ENCODE results near the gene SPTBN4.
A peak's percentile ranks its signal among the peaks of the same experiment; 100 is the strongest.

Gene SPTBN4

DNA sequence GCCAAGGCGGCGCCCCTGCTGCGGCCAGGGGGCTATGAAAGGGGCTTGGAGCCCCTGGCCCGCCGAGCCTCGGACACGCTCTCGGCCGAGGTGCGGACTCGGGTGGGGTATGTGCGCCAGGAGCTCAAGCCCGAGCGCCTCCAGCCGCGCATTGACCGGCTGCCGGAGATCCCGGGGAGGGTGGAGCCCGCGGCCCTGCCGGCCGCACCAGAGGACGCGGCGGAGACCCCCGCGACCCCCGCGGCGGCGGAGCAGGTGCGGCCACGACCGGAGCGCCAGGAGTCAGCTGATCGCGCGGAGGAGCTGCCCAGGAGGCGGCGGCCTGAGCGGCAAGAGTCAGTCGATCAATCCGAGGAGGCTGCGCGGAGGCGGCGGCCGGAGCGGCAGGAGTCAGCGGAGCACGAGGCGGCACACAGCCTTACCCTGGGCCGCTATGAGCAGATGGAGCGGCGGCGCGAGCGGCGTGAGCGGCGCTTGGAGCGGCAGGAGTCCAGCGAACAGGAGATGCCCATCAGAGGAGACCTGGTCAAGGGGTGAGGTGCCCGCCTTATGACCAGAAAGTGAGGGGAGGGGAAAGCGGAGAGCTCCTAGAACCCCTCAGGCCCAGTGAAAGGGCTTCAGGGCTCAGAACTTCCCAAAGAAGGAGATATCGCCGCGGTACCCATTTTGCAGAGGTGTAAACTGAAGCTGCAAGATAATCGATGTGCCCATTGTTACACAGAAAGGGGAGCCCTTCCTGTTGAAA lies 101.1 kb downstream of the SPTBN4 start:
- Histone ChIP-seq H3K79me1 (ENCODE audit: low read depth, low read length) (peaks cover 4% of the 10 kb centered on the region), H3K4me1 (ENCODE audit: control insufficient read depth in 2 of 2, insufficient read depth in 1 of 2, low read depth in 1 of 2, low read length in 2 of 2) (peaks cover 4 to 5% of the 10 kb centered on the region in 2 donors), H3K9me3 (replicated peaks in 1 of 2; ENCODE audit: control insufficient read depth in 2 of 2, insufficient read depth in 1 of 2, low read depth in 1 of 2, low read length in 2 of 2) (peaks cover 0 to 1% of the 10 kb centered on the region in 2 donors), H2BK12ac (ENCODE audit: low read length) (peak overlapping the region; percentile 30), H3K4me3 (ENCODE audit: low read length in 2 of 2) (peak overlapping the region; percentile 9 to 70), H2AFZ (ENCODE audit: low read length) (peak overlapping the region; percentile 88), H4K8ac (ENCODE audit: low read depth, low read length) (no peak overlapping the region), H3K14ac (ENCODE audit: low read length) (peak overlapping the region; percentile 44), H2BK5ac (ENCODE audit: low read length) (no peak overlapping the region), H3K9ac (ENCODE audit: low read depth, low read length, poor library complexity) (no peak overlapping the region), H3K4ac (ENCODE audit: low read length) (no peak overlapping the region), H3K27me3 (ENCODE audit: control insufficient read depth in 3 of 3, insufficient read depth in 3 of 3, low read depth in 1 of 3, low read length in 3 of 3) (peaks cover 17 to 58% (median 48%) of the 10 kb centered on the region in 3 experiments), H2BK120ac (ENCODE audit: low read depth, low read length) (no peak overlapping the region), H3K36me3 (replicated peaks in 1 of 2; ENCODE audit: control insufficient read depth in 2 of 2, insufficient read depth in 2 of 2, low read length in 2 of 2) (no peaks in the 10 kb centered on the region), H2BK15ac (ENCODE audit: low read length) (no peak overlapping the region), H3K27ac (replicated peaks; ENCODE audit: low read length) (no peak overlapping the region), H2AK5ac (ENCODE audit: low read depth, low read length) (peak overlapping the region; percentile 4), H3K4me2 (ENCODE audit: insufficient read depth, low read length, poor library complexity, severe bottlenecking) (peak overlapping the region; percentile 82), H3K23ac (ENCODE audit: low read depth, low read length, poor library complexity) (peak overlapping the region; percentile 75), H3K18ac (ENCODE audit: low read length) (peak overlapping the region; percentile 84), H4K91ac (ENCODE audit: low read depth, low read length, poor library complexity) (no peak overlapping the region)
- WGBS, 2 donors (ENCODE audit: extremely low coverage in 2 of 2, insufficient read length in 2 of 2, insufficient replicate concordance in 1 of 2), result no CpG with 5 or more reads among the region's 70 CpGs
- no peak for DNase-seq (ENCODE audit: low spot score)

- H3K14ac ChIP-seq (ENCODE audit: low read length), result no peak overlapping the region
- H2BK12ac ChIP-seq (ENCODE audit: low read length), result no peak overlapping the region
- peak overlapping the region; percentile 81 for H2AK5ac ChIP-seq (ENCODE audit: low read depth, low read length)
- no peak overlapping the region for H2BK120ac ChIP-seq (ENCODE audit: low read depth, low read length)
- H3K4me3 ChIP-seq (ENCODE audit: low read length in 2 of 2), result peak overlapping the region; percentile 49 to 82
- DNase-seq (ENCODE audit: low spot score), result peak; percentile 99
- H3K18ac ChIP-seq (ENCODE audit: low read length), result peak overlapping the region; percentile 89
- no CpG with 5 or more reads among the region's 53 CpGs for WGBS, 2 donors (ENCODE audit: extremely low coverage in 2 of 2, insufficient read length in 2 of 2, insufficient replicate concordance in 1 of 2)
- no peak overlapping the region for H4K8ac ChIP-seq (ENCODE audit: low read depth, low read length)
- H3K36me3 ChIP-seq (replicated peaks in 1 of 2; ENCODE audit: control insufficient read depth in 2 of 2, insufficient read depth in 2 of 2, low read length in 2 of 2), result no peaks in the 10 kb centered on the region
- peak overlapping the region; percentile 85 for H3K4me2 ChIP-seq (ENCODE audit: insufficient read depth, low read length, poor library complexity, severe bottlenecking)
- peak overlapping the region; percentile 89 for H3K23ac ChIP-seq (ENCODE audit: low read depth, low read length, poor library complexity)
- H3K79me1 ChIP-seq (ENCODE audit: low read depth, low read length), result peaks cover 2% of the 10 kb centered on the region
- H4K91ac ChIP-seq (ENCODE audit: low read depth, low read length, poor library complexity), result no peak overlapping the region
- peaks cover 4 to 5% of the 10 kb centered on the region in 2 donors for H3K4me1 ChIP-seq (ENCODE audit: control insufficient read depth in 2 of 2, insufficient read depth in 1 of 2, low read depth in 1 of 2, low read length in 2 of 2)
- H3K9ac ChIP-seq (ENCODE audit: low read depth, low read length, poor library complexity), result peak overlapping the region; percentile 38
- H2BK5ac ChIP-seq (ENCODE audit: low read length), result no peak overlapping the region
- H3K27me3 ChIP-seq (ENCODE audit: control insufficient read depth in 3 of 3, insufficient read depth in 3 of 3, low read depth in 1 of 3, low read length in 3 of 3), result peaks cover 17 to 47% (median 47%) of the 10 kb centered on the region in 3 experiments
- peak overlapping the region; percentile 95 for H2AFZ ChIP-seq (ENCODE audit: low read length)
- peaks cover 0 to 1% of the 10 kb centered on the region in 2 donors for H3K9me3 ChIP-seq (replicated peaks in 1 of 2; ENCODE audit: control insufficient read depth in 2 of 2, insufficient read depth in 1 of 2, low read depth in 1 of 2, low read length in 2 of 2)
- no peak overlapping the region for H3K27ac ChIP-seq (replicated peaks; ENCODE audit: low read length)
- H3K4ac ChIP-seq (ENCODE audit: low read length), result peak overlapping the region; percentile 5
- no peak overlapping the region for H2BK15ac ChIP-seq (ENCODE audit: low read length)
Measured at GRCh38 chr19:40570313-40571004, 103.7 kb downstream of the SPTBN4 start.

DNA sequence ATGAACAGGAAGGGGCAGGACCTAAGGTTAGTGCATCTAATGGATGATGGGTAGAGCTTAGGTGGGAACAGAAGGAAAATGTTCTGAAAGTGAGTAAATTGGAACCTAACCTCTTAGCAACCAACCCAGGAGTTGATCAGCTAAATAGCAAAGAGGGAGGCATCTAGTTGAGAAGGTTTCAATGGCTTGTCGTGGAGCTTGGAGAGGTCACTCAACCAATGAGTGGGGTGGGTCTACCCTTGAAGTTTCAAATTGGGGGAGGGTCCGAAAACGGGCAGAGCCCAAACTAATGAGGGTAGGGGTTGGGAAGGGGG lies 104.2 kb downstream of the SPTBN4 start:
- no peak overlapping the region for H2BK12ac ChIP-seq (ENCODE audit: low read length)
- no peak overlapping the region for H2AK5ac ChIP-seq (ENCODE audit: low read depth, low read length)
- no peak overlapping the region for H2BK15ac ChIP-seq (ENCODE audit: low read length)
- no peak overlapping the region for H4K8ac ChIP-seq (ENCODE audit: low read depth, low read length)
- peaks cover 4 to 5% of the 10 kb centered on the region in 2 donors for H3K4me1 ChIP-seq (ENCODE audit: control insufficient read depth in 2 of 2, insufficient read depth in 1 of 2, low read depth in 1 of 2, low read length in 2 of 2)
- H3K18ac ChIP-seq (ENCODE audit: low read length), result no peak overlapping the region
- no peaks in the 10 kb centered on the region for H3K36me3 ChIP-seq (replicated peaks in 1 of 2; ENCODE audit: control insufficient read depth in 2 of 2, insufficient read depth in 2 of 2, low read length in 2 of 2)
- no peak overlapping the region for H4K91ac ChIP-seq (ENCODE audit: low read depth, low read length, poor library complexity)
- H3K27me3 ChIP-seq (ENCODE audit: control insufficient read depth in 3 of 3, insufficient read depth in 3 of 3, low read depth in 1 of 3, low read length in 3 of 3), result peaks cover 17 to 47% (median 42%) of the 10 kb centered on the region in 3 experiments
- no peak overlapping the region for H3K9ac ChIP-seq (ENCODE audit: low read depth, low read length, poor library complexity)
- no peak overlapping the region for H2BK5ac ChIP-seq (ENCODE audit: low read length)
- no peaks in the 10 kb centered on the region for H3K79me1 ChIP-seq (ENCODE audit: low read depth, low read length)
- H3K4me3 ChIP-seq (ENCODE audit: low read length in 2 of 2), result peak overlapping the region in 1 of 2 donors; percentile 24
- peak overlapping the region; percentile 79 for H2AFZ ChIP-seq (ENCODE audit: low read length)
- no peak overlapping the region for H3K4me2 ChIP-seq (ENCODE audit: insufficient read depth, low read length, poor library complexity, severe bottlenecking)
- DNase-seq (ENCODE audit: low spot score), result no peak
- H3K14ac ChIP-seq (ENCODE audit: low read length), result no peak overlapping the region
- no peak overlapping the region for H3K4ac ChIP-seq (ENCODE audit: low read length)
- no peak overlapping the region for H3K23ac ChIP-seq (ENCODE audit: low read depth, low read length, poor library complexity)
- no peak overlapping the region for H3K27ac ChIP-seq (replicated peaks; ENCODE audit: low read length)
- peaks cover 0 to 1% of the 10 kb centered on the region in 2 donors for H3K9me3 ChIP-seq (replicated peaks in 1 of 2; ENCODE audit: control insufficient read depth in 2 of 2, insufficient read depth in 1 of 2, low read depth in 1 of 2, low read length in 2 of 2)
- WGBS, 2 donors (ENCODE audit: extremely low coverage in 2 of 2, insufficient read length in 2 of 2, insufficient replicate concordance in 1 of 2), result no CpG with 5 or more reads among the region's 3 CpGs
- no peak overlapping the region for H2BK120ac ChIP-seq (ENCODE audit: low read depth, low read length)

GRCh38 chr19:40571831-40572495 lies 105.2 kb downstream of the SPTBN4 start:
- peak overlapping the region; percentile 3 for H2AK5ac ChIP-seq (ENCODE audit: low read depth, low read length)
- no peak overlapping the region for H3K4ac ChIP-seq (ENCODE audit: low read length)
- H2AFZ ChIP-seq (ENCODE audit: low read length), result no peak overlapping the region
- H2BK120ac ChIP-seq (ENCODE audit: low read depth, low read length), result no peak overlapping the region
- no peak overlapping the region for H3K4me2 ChIP-seq (ENCODE audit: insufficient read depth, low read length, poor library complexity, severe bottlenecking)
- no peaks in the 10 kb centered on the region for H3K36me3 ChIP-seq (replicated peaks in 1 of 2; ENCODE audit: control insufficient read depth in 2 of 2, insufficient read depth in 2 of 2, low read length in 2 of 2)
- H3K27ac ChIP-seq (replicated peaks; ENCODE audit: low read length), result no peak overlapping the region
- no peak overlapping the region for H2BK15ac ChIP-seq (ENCODE audit: low read length)
- no peak overlapping the region for H3K9ac ChIP-seq (ENCODE audit: low read depth, low read length, poor library complexity)
- H3K18ac ChIP-seq (ENCODE audit: low read length), result no peak overlapping the region
- no CpG with 5 or more reads among the region's 10 CpGs for WGBS, 2 donors (ENCODE audit: extremely low coverage in 2 of 2, insufficient read length in 2 of 2, insufficient replicate concordance in 1 of 2)
- no peak for DNase-seq (ENCODE audit: low spot score)
- no peak overlapping the region for H3K4me3 ChIP-seq (ENCODE audit: low read length in 2 of 2)
- peaks cover 17 to 43% (median 32%) of the 10 kb centered on the region in 3 experiments for H3K27me3 ChIP-seq (ENCODE audit: control insufficient read depth in 3 of 3, insufficient read depth in 3 of 3, low read depth in 1 of 3, low read length in 3 of 3)
- no peak overlapping the region for H4K8ac ChIP-seq (ENCODE audit: low read depth, low read length)
- H2BK5ac ChIP-seq (ENCODE audit: low read length), result no peak overlapping the region
- H3K79me1 ChIP-seq (ENCODE audit: low read depth, low read length), result no peaks in the 10 kb centered on the region
- no peak overlapping the region for H3K14ac ChIP-seq (ENCODE audit: low read length)
- H3K23ac ChIP-seq (ENCODE audit: low read depth, low read length, poor library complexity), result no peak overlapping the region
- H4K91ac ChIP-seq (ENCODE audit: low read depth, low read length, poor library complexity), result no peak overlapping the region
- H3K4me1 ChIP-seq (ENCODE audit: control insufficient read depth in 2 of 2, insufficient read depth in 1 of 2, low read depth in 1 of 2, low read length in 2 of 2), result peaks cover 4 to 5% of the 10 kb centered on the region in 2 donors
- no peak overlapping the region for H2BK12ac ChIP-seq (ENCODE audit: low read length)
- H3K9me3 ChIP-seq (replicated peaks in 1 of 2; ENCODE audit: control insufficient read depth in 2 of 2, insufficient read depth in 1 of 2, low read depth in 1 of 2, low read length in 2 of 2), result peaks cover 0 to 1% of the 10 kb centered on the region in 2 donors

All from neuronal stem cell (in vitro differentiated cells).